Liver (tissue), 3 donors: Measurements from ENCODE around the gene RBM15B.

Source experiments
- GABPA ChIP-seq, 2 donors: IDR thresholded peaks in 1 of 2; conservative IDR thresholded peaks in 1 of 2; 2 replicates each; pipeline ENCODE4 v1.6.1; 2016; ENCODE audit warnings: antibody characterized with exemption in 2 of 2, mild to moderate bottlenecking in 1 of 2, moderate library complexity in 1 of 2
- NR2F2 ChIP-seq: IDR thresholded peaks from 2 replicates; pipeline ENCODE4 v1.6.1; 2016; ENCODE audit warnings: antibody characterized with exemption
- RAD21 ChIP-seq, 2 donors: IDR thresholded peaks; 2 replicates each; pipeline ENCODE4 v1.6.1; 2016; ENCODE audit warnings: antibody characterized with exemption in 2 of 2, mild to moderate bottlenecking in 2 of 2
- SP1 ChIP-seq: IDR thresholded peaks from 2 replicates; pipeline ENCODE4 v1.6.1; 2018; ENCODE audit warnings: antibody characterized with exemption, mild to moderate bottlenecking
- TAF1 ChIP-seq: conservative IDR thresholded peaks from 2 replicates; pipeline ENCODE4 v1.6.1; 2016; ENCODE audit warnings: antibody characterized with exemption, mild to moderate bottlenecking
- YY1 ChIP-seq: IDR thresholded peaks from 2 replicates; pipeline ENCODE4 v1.6.1; 2016; ENCODE audit warnings: antibody characterized with exemption, mild to moderate bottlenecking
- TF ChIP-seq, protein P1 (sequence below): fragments of 150-350 bp; IDR thresholded peaks from 2 replicates; pipeline ENCODE4 v1.5.1; 2017; ENCODE audit warnings: improper control_type of control experiment, low read depth, low read length; ENCODE audit not compliant: missing input control
- TF ChIP-seq, protein P2 (sequence below): IDR thresholded peaks from 2 replicates; pipeline ENCODE4 v1.6.1; 2016; ENCODE audit warnings: antibody characterized with exemption
- donor health status: healthy.
- donor health status: healthy.

DNA sequence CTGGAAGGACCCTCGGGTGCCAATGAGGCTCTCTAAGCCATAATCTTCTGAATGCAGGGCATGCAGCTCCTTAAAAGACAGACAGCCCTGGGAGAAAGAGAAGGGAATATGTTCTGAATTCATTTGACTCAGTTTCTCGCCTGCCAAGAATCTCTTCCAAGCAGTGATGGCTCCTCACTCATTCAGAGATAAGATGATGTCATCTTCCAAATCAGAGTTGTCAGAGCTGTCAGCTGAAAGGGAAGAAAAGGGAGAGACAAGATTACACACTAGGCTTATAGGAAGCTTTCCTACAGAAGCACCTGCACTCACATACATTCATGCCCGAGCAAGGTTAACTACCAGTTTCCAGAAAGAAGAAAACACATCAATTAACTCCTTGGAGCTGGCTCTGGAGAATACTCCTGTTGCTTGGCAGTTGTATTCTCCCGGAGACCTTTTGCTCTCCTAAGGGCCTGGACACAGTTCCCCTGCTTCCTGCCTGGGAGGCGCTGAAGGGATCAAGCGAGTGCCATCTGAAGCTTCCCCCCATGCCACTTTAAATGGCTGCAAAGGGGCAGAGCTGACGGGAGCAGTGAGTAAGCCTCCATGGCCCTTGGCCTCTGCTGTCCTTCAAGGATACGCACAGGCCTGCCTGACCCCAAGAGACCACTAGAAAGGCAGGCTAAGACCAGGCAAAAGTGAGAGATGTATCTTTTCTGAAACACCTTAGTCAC, 7.7 kb downstream of the RBM15B start:
- TF ChIP-seq, protein P1, sequence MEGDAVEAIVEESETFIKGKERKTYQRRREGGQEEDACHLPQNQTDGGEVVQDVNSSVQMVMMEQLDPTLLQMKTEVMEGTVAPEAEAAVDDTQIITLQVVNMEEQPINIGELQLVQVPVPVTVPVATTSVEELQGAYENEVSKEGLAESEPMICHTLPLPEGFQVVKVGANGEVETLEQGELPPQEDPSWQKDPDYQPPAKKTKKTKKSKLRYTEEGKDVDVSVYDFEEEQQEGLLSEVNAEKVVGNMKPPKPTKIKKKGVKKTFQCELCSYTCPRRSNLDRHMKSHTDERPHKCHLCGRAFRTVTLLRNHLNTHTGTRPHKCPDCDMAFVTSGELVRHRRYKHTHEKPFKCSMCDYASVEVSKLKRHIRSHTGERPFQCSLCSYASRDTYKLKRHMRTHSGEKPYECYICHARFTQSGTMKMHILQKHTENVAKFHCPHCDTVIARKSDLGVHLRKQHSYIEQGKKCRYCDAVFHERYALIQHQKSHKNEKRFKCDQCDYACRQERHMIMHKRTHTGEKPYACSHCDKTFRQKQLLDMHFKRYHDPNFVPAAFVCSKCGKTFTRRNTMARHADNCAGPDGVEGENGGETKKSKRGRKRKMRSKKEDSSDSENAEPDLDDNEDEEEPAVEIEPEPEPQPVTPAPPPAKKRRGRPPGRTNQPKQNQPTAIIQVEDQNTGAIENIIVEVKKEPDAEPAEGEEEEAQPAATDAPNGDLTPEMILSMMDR: no peak
- no peak for TF ChIP-seq RAD21 (IDR thresholded peaks at IDR 0.05)
- no peak for TF ChIP-seq TAF1
- TF ChIP-seq NR2F2: no peak
- TF ChIP-seq SP1: no peak
- no peak for TF ChIP-seq YY1
- no peak for TF ChIP-seq GABPA (IDR thresholded peaks at IDR 0.05 in 1 of 2, conservative IDR thresholded peaks at IDR 0.05 in 1 of 2)
- TF ChIP-seq, protein P2, sequence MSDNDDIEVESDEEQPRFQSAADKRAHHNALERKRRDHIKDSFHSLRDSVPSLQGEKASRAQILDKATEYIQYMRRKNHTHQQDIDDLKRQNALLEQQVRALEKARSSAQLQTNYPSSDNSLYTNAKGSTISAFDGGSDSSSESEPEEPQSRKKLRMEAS: no peak
